ENCODE data around the gene WIZ.

DNA sequence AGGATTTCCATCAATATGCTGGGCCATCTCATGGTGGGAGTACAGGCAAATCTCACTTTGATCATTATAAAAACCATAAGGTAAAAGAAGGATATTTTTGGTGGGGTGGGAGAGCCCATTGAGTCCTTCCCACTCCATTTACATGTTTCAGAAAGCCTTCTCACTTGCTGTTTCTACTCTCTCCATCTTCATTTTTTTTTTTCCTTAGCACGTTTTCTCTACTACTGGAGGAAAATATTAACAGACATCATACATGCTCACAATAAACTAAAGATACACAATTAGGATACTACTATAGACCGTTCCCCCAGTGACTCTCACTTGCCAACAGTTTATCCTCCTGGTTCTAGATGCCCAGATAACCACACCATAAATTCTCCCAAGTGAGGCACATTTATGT is 68.3 kb downstream of the WIZ start:
- TF ChIP-seq, protein P1, sequence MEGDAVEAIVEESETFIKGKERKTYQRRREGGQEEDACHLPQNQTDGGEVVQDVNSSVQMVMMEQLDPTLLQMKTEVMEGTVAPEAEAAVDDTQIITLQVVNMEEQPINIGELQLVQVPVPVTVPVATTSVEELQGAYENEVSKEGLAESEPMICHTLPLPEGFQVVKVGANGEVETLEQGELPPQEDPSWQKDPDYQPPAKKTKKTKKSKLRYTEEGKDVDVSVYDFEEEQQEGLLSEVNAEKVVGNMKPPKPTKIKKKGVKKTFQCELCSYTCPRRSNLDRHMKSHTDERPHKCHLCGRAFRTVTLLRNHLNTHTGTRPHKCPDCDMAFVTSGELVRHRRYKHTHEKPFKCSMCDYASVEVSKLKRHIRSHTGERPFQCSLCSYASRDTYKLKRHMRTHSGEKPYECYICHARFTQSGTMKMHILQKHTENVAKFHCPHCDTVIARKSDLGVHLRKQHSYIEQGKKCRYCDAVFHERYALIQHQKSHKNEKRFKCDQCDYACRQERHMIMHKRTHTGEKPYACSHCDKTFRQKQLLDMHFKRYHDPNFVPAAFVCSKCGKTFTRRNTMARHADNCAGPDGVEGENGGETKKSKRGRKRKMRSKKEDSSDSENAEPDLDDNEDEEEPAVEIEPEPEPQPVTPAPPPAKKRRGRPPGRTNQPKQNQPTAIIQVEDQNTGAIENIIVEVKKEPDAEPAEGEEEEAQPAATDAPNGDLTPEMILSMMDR (conservative IDR thresholded peaks at IDR 0.05; ENCODE audit: low read depth in 2 of 2), result no peak
- TF ChIP-seq, protein P2, sequence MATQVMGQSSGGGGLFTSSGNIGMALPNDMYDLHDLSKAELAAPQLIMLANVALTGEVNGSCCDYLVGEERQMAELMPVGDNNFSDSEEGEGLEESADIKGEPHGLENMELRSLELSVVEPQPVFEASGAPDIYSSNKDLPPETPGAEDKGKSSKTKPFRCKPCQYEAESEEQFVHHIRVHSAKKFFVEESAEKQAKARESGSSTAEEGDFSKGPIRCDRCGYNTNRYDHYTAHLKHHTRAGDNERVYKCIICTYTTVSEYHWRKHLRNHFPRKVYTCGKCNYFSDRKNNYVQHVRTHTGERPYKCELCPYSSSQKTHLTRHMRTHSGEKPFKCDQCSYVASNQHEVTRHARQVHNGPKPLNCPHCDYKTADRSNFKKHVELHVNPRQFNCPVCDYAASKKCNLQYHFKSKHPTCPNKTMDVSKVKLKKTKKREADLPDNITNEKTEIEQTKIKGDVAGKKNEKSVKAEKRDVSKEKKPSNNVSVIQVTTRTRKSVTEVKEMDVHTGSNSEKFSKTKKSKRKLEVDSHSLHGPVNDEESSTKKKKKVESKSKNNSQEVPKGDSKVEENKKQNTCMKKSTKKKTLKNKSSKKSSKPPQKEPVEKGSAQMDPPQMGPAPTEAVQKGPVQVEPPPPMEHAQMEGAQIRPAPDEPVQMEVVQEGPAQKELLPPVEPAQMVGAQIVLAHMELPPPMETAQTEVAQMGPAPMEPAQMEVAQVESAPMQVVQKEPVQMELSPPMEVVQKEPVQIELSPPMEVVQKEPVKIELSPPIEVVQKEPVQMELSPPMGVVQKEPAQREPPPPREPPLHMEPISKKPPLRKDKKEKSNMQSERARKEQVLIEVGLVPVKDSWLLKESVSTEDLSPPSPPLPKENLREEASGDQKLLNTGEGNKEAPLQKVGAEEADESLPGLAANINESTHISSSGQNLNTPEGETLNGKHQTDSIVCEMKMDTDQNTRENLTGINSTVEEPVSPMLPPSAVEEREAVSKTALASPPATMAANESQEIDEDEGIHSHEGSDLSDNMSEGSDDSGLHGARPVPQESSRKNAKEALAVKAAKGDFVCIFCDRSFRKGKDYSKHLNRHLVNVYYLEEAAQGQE (IDR thresholded peaks at IDR 0.05; ENCODE audit: unreplicated experiment), result no peak
- TF ChIP-seq CREB1 (CRISPR knock-in tag; IDR thresholded peaks at IDR 0.05; ENCODE audit: low read depth), result no peak
- TF ChIP-seq EZH2 (IDR thresholded peaks at IDR 0.05; ENCODE audit: low read depth, unreplicated experiment), result no peak
- TF ChIP-seq POLR2AphosphoS5 (IDR thresholded peaks at IDR 0.05; ENCODE audit: low read depth), result no peak
- TF ChIP-seq JUNB (IDR thresholded peaks at IDR 0.05; ENCODE audit: unreplicated experiment), result no peak
- TF ChIP-seq ZNF331 (CRISPR knock-in tag; IDR thresholded peaks at IDR 0.05; ENCODE audit: low read depth), result no peak
- TF ChIP-seq EZH2phosphoT487 (IDR thresholded peaks at IDR 0.05; ENCODE audit: unreplicated experiment), result no peak
- TF ChIP-seq STAT1 (IDR thresholded peaks at IDR 0.05; ENCODE audit: unreplicated experiment), result no peak
- TF ChIP-seq, protein P3, sequence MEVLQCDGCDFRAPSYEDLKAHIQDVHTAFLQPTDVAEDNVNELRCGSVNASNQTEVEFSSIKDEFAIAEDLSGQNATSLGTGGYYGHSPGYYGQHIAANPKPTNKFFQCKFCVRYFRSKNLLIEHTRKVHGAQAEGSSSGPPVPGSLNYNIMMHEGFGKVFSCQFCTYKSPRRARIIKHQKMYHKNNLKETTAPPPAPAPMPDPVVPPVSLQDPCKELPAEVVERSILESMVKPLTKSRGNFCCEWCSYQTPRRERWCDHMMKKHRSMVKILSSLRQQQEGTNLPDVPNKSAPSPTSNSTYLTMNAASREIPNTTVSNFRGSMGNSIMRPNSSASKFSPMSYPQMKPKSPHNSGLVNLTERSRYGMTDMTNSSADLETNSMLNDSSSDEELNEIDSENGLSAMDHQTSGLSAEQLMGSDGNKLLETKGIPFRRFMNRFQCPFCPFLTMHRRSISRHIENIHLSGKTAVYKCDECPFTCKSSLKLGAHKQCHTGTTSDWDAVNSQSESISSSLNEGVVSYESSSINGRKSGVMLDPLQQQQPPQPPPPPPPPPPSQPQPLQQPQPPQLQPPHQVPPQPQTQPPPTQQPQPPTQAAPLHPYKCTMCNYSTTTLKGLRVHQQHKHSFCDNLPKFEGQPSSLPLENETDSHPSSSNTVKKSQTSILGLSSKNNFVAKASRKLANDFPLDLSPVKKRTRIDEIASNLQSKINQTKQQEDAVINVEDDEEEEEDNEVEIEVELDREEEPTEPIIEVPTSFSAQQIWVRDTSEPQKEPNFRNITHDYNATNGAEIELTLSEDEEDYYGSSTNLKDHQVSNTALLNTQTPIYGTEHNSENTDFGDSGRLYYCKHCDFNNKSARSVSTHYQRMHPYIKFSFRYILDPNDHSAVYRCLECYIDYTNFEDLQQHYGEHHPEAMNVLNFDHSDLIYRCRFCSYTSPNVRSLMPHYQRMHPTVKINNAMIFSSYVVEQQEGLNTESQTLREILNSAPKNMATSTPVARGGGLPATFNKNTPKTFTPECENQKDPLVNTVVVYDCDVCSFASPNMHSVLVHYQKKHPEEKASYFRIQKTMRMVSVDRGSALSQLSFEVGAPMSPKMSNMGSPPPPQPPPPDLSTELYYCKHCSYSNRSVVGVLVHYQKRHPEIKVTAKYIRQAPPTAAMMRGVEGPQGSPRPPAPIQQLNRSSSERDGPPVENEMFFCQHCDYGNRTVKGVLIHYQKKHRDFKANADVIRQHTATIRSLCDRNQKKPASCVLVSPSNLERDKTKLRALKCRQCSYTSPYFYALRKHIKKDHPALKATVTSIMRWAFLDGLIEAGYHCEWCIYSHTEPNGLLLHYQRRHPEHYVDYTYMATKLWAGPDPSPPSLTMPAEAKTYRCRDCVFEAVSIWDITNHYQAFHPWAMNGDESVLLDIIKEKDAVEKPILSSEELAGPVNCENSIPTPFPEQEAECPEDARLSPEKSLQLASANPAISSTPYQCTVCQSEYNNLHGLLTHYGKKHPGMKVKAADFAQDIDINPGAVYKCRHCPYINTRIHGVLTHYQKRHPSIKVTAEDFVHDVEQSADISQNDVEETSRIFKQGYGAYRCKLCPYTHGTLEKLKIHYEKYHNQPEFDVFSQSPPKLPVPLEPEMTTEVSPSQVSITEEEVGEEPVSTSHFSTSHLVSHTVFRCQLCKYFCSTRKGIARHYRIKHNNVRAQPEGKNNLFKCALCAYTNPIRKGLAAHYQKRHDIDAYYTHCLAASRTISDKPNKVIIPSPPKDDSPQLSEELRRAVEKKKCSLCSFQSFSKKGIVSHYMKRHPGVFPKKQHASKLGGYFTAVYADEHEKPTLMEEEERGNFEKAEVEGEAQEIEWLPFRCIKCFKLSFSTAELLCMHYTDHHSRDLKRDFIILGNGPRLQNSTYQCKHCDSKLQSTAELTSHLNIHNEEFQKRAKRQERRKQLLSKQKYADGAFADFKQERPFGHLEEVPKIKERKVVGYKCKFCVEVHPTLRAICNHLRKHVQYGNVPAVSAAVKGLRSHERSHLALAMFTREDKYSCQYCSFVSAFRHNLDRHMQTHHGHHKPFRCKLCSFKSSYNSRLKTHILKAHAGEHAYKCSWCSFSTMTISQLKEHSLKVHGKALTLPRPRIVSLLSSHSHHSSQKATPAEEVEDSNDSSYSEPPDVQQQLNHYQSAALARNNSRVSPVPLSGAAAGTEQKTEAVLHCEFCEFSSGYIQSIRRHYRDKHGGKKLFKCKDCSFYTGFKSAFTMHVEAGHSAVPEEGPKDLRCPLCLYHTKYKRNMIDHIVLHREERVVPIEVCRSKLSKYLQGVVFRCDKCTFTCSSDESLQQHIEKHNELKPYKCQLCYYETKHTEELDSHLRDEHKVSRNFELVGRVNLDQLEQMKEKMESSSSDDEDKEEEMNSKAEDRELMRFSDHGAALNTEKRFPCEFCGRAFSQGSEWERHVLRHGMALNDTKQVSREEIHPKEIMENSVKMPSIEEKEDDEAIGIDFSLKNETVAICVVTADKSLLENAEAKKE (CRISPR knock-in tag; IDR thresholded peaks at IDR 0.05), result no peak
- TF ChIP-seq NANOG (IDR thresholded peaks at IDR 0.05; ENCODE audit: borderline replicate concordance), result no peak
- TF ChIP-seq, protein P4, sequence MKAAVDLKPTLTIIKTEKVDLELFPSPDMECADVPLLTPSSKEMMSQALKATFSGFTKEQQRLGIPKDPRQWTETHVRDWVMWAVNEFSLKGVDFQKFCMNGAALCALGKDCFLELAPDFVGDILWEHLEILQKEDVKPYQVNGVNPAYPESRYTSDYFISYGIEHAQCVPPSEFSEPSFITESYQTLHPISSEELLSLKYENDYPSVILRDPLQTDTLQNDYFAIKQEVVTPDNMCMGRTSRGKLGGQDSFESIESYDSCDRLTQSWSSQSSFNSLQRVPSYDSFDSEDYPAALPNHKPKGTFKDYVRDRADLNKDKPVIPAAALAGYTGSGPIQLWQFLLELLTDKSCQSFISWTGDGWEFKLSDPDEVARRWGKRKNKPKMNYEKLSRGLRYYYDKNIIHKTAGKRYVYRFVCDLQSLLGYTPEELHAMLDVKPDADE (IDR thresholded peaks at IDR 0.05), result no peak
- no peak for TF ChIP-seq ZNF114 (CRISPR knock-in tag; IDR thresholded peaks at IDR 0.05)
